HepG2 (cell line): ENCODE measurements around the gene RASA2. TPM values are rescaled to one million over a fixed set of nuclear protein-coding genes. Genes with fewer than 3 reads are reported as not detected.

Source experiments
- ARNT ChIP-seq: fragments of 450-650 bp; IDR thresholded peaks from 2 replicates; pipeline ENCODE4 v1.6.1; 2017
- ARNTL ChIP-seq: sonication (generic); formaldehyde crosslinking; IDR thresholded peaks from 2 replicates; pipeline ENCODE4 v1.4.0; 2020; ENCODE audit warnings: mild to moderate bottlenecking, missing genetic modification reagents
- DR1 ChIP-seq: sonication (generic); formaldehyde crosslinking; IDR thresholded peaks from 2 replicates; pipeline ENCODE4 v1.8.0; 2021; ENCODE audit warnings: mild to moderate bottlenecking, missing genetic modification reagents, inconsistent platforms
- GABPA ChIP-seq, 2 experiments: IDR thresholded peaks; 2 replicates each; pipeline ENCODE4 v1.6.1; 2011 to 2016; ENCODE audit warnings: low read depth in 2 of 2, low read length in 1 of 2, missing biosample characterization in 1 of 2, missing genetic modification characterization in 1 of 2
- HNF1A ChIP-seq, 2 experiments: sonication (generic) in 1 of 2; formaldehyde crosslinking in 1 of 2; IDR thresholded peaks; 2 replicates each; pipeline versions ENCODE4 v1.4.0 to v1.6.1; 2016 to 2020; ENCODE audit warnings: borderline replicate concordance in 1 of 2, low read depth in 1 of 2, mild to moderate bottlenecking in 1 of 2, missing genetic modification reagents in 1 of 2
- KDM5B ChIP-seq: sonication (generic); formaldehyde crosslinking; IDR thresholded peaks from 2 replicates; pipeline ENCODE4 v1.4.0; 2020; ENCODE audit warnings: missing genetic modification reagents, mild to moderate bottlenecking, borderline replicate concordance
- LBX2 ChIP-seq: sonication (generic); formaldehyde crosslinking; IDR thresholded peaks from 2 replicates; pipeline ENCODE4 v1.5.0; 2020; ENCODE audit warnings: missing genetic modification reagents, mild to moderate bottlenecking, borderline replicate concordance
- MYC ChIP-seq: sonication (generic); formaldehyde crosslinking; IDR thresholded peaks from 2 replicates; pipeline ENCODE4 v1.9.0; 2021; ENCODE audit warnings: missing genetic modification reagents, borderline replicate concordance
- NCOA1 ChIP-seq: sonication (generic); formaldehyde crosslinking; IDR thresholded peaks from 2 replicates; pipeline ENCODE4 v1.9.0; 2021; ENCODE audit warnings: missing genetic modification reagents
- PCBP1 ChIP-seq: fragments of 200-400 bp; formaldehyde crosslinking; IDR thresholded peaks from 2 replicates; pipeline ENCODE4 v1.6.1; 2017; ENCODE audit warnings: mild to moderate bottlenecking, low read depth, low read length, borderline replicate concordance
- POLR2A ChIP-seq, 2 experiments: IDR thresholded peaks; 2 replicates each; pipeline ENCODE4 v1.6.1; 2011; ENCODE audit warnings: low read depth in 2 of 2, low read length in 2 of 2, mild to moderate bottlenecking in 1 of 2, moderate library complexity in 1 of 2; ENCODE audit not compliant: insufficient read depth in 1 of 2
- RAD21 ChIP-seq: fragments of 450-650 bp; formaldehyde crosslinking; IDR thresholded peaks from 2 replicates; pipeline ENCODE4 v1.5.0; 2020; ENCODE audit warnings: mild to moderate bottlenecking
- SATB2 ChIP-seq: sonication (generic); formaldehyde crosslinking; IDR thresholded peaks from 2 replicates; pipeline ENCODE4 v1.5.0; 2020; ENCODE audit warnings: missing genetic modification reagents
- SMYD3 ChIP-seq: sonication (generic); formaldehyde crosslinking; IDR thresholded peaks from 2 replicates; pipeline ENCODE4 v1.8.1; 2023; ENCODE audit warnings: mild to moderate bottlenecking, missing genetic modification reagents
- SRF ChIP-seq: IDR thresholded peaks from 2 replicates; pipeline ENCODE4 v1.6.1; 2011; ENCODE audit warnings: mild to moderate bottlenecking, low read depth, low read length, moderate library complexity
- STAT5B ChIP-seq: sonication (generic); formaldehyde crosslinking; IDR thresholded peaks from 2 replicates; pipeline ENCODE4 v1.4.0; 2020; ENCODE audit warnings: missing genetic modification reagents
- TBX3 ChIP-seq: fragments of 450-650 bp; IDR thresholded peaks from 2 replicates; pipeline ENCODE4 v1.6.1; 2017; ENCODE audit warnings: antibody characterized with exemption, mild to moderate bottlenecking, inconsistent platforms, borderline replicate concordance
- THYN1 ChIP-seq: sonication (generic); formaldehyde crosslinking; IDR thresholded peaks from 2 replicates; pipeline ENCODE4 v1.8.1; 2023; ENCODE audit warnings: low read depth, mild to moderate bottlenecking, moderate library complexity, missing genetic modification reagents, borderline replicate concordance
- ZNF205 ChIP-seq: IDR thresholded peaks from 2 replicates; pipeline ENCODE4 v1.6.1; 2018; ENCODE audit warnings: missing biosample characterization, missing genetic modification reagents
- ZNF296 ChIP-seq: sonication (generic); formaldehyde crosslinking; conservative IDR thresholded peaks from 2 replicates; pipeline ENCODE4 v1.5.0; 2020; ENCODE audit warnings: mild to moderate bottlenecking, missing genetic modification reagents
- ZNF354B ChIP-seq: sonication (generic); formaldehyde crosslinking; IDR thresholded peaks from 2 replicates; pipeline ENCODE4 v1.8.0; 2022; ENCODE audit warnings: mild to moderate bottlenecking, missing genetic modification reagents
- ZNF839 ChIP-seq: sonication (generic); formaldehyde crosslinking; IDR thresholded peaks from 2 replicates; pipeline ENCODE4 v1.4.0; 2020; ENCODE audit warnings: missing genetic modification reagents, mild to moderate bottlenecking, borderline replicate concordance
- polyA plus RNA-seq, 8 experiments: library from polyadenylated mRNA; depleted of rRNA in 3 of 8; stranded (reverse) in 7 of 8; unstranded in 1 of 8; fragments of >200 nt; fragmentation: Illumina TruSeq in 4 of 8; extraction: Trizol in 4 of 8; gene quantifications; 2 replicates each; pipeline versions ENCODE4 v1.2.1 to v1.2.3, GENCODE V29; 2011 to 2016; ENCODE audit warnings: low read depth in 4 of 8, missing spikeins in 1 of 8, mixed read lengths in 1 of 8; ENCODE audit not compliant: insufficient read depth in 1 of 8
- total RNA-seq, 5 experiments: library from RNA; depleted of rRNA; stranded (reverse); fragments of >200 nt; fragmentation: Illumina TruSeq; extraction: Trizol; gene quantifications; 2 replicates each; pipeline ENCODE4 v1.2.3, GENCODE V29; 2016; ENCODE audit warnings: low read depth in 1 of 5
- TF ChIP-seq, protein P1 (sequence below): sonication (generic); formaldehyde crosslinking; IDR thresholded peaks from 2 replicates; pipeline ENCODE4 v1.4.0; 2020; ENCODE audit warnings: mild to moderate bottlenecking, missing genetic modification reagents
- TF ChIP-seq, protein P2 (sequence below): sonication (generic); formaldehyde crosslinking; IDR thresholded peaks from 2 replicates; pipeline ENCODE4 v1.4.0; 2020; ENCODE audit warnings: mild to moderate bottlenecking, missing genetic modification reagents, borderline replicate concordance

Gene RASA2
- total and polyA plus RNA-seq, 2 of the 13 experiments (the other 11 are each of a cell fraction or from before 2014, with no cell fraction given) = 5.4 to 8.5 TPM

GRCh38 chr3:141487521-141488252 is 860 bp downstream of the RASA2 start (continued):
- TF ChIP-seq KDM5B (CRISPR knock-in tag) = peak; percentile 72; the same call in 1 of the 2 replicates
- no peak for TF ChIP-seq STAT5B (CRISPR knock-in tag)
- TF ChIP-seq ZNF354B (CRISPR knock-in tag) = no peak
- TF ChIP-seq ZNF839 (CRISPR knock-in tag) = no peak
- TF ChIP-seq GABPA (IDR thresholded peaks at IDR 0.05; ENCODE audit: low read depth, low read length) = peak; percentile 37
- peak; percentile 28; the same call in 1 of the 2 replicates for TF ChIP-seq GABPA (CRISPR knock-in tag; IDR thresholded peaks at IDR 0.05; ENCODE audit: low read depth)
- no peak for TF ChIP-seq PCBP1
- TF ChIP-seq MYC (CRISPR knock-in tag) = peak; percentile 80
- TF ChIP-seq, protein P1, sequence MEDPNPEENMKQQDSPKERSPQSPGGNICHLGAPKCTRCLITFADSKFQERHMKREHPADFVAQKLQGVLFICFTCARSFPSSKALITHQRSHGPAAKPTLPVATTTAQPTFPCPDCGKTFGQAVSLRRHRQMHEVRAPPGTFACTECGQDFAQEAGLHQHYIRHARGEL = no peak
- no peak for TF ChIP-seq NCOA1 (CRISPR knock-in tag)
- peak; percentile 68; the same call in 1 of the 2 replicates for TF ChIP-seq ZNF205
- 0 out of 2 replicates have a peak, but pooled peaks have one; percentile 68 for TF ChIP-seq SATB2 (CRISPR knock-in tag)
- TF ChIP-seq TBX3 = no peak
- no peak for TF ChIP-seq ARNTL (CRISPR knock-in tag)
- TF ChIP-seq DR1 (CRISPR knock-in tag) = peak; percentile 60; the same call in 1 of the 2 replicates
- TF ChIP-seq, protein P2, sequence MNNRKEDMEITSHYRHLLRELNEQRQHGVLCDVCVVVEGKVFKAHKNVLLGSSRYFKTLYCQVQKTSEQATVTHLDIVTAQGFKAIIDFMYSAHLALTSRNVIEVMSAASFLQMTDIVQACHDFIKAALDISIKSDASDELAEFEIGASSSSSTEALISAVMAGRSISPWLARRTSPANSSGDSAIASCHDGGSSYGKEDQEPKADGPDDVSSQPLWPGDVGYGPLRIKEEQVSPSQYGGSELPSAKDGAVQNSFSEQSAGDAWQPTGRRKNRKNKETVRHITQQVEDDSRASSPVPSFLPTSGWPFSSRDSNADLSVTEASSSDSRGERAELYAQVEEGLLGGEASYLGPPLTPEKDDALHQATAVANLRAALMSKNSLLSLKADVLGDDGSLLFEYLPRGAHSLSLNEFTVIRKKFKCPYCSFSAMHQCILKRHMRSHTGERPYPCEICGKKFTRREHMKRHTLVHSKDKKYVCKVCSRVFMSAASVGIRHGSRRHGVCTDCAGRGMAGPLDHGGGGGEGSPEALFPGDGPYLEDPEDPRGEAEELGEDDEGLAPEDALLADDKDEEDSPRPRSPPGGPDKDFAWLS = no peak
- no peak for TF ChIP-seq ARNT
- peak; percentile 64; the same call in 1 of the 2 replicates for TF ChIP-seq LBX2 (CRISPR knock-in tag)
- no peak for TF ChIP-seq RAD21 (CRISPR knock-in tag)
- TF ChIP-seq ZNF296 (CRISPR knock-in tag) = no peak
- no peak for TF ChIP-seq THYN1 (CRISPR knock-in tag)
- no peak for TF ChIP-seq SMYD3 (CRISPR knock-in tag)
- peak; percentile 57 to 75; a peak in 3 of 4 replicates for TF ChIP-seq POLR2A (IDR thresholded peaks at IDR 0.05; ENCODE audit: insufficient read depth in 1 of 2, low read depth in 2 of 2, low read length in 2 of 2)
- TF ChIP-seq SRF = no peak
- no peak for TF ChIP-seq HNF1A (IDR thresholded peaks at IDR 0.05; ENCODE audit: low read depth)
- TF ChIP-seq HNF1A (CRISPR knock-in tag; IDR thresholded peaks at IDR 0.05; ENCODE audit: borderline replicate concordance) = no peak
